ENCODE results near the gene WARS2. TPM values are rescaled to one million over a fixed set of nuclear protein-coding genes. Genes with fewer than 3 reads are reported as not detected.

The WARS2 gene
- total RNA-seq, 1 experiment from 2014 or later: 10.5 TPM

- H3K79me2 ChIP-seq (ENCODE audit: insufficient read depth, low read length): no peaks in the 10 kb centered on the region
- POLR2A ChIA-PET: no interaction called here
- H3K27ac ChIP-seq (ENCODE audit: low read depth, low read length): no peak overlapping the region
- no peak overlapping the region for H3K4me2 ChIP-seq (ENCODE audit: low read length)
- H2AFZ ChIP-seq (ENCODE audit: low read depth, low read length, poor library complexity, severe bottlenecking): no peak overlapping the region
- ATAC-seq (no peak), DNase-seq (ENCODE audit: low read depth, low spot score) (no peak)
- no peak for TF ChIP-seq POLR2A (IDR thresholded peaks at IDR 0.05; ENCODE audit: borderline replicate concordance, extremely low read depth, insufficient read depth, insufficient read length)
- no peak for TF ChIP-seq EZH2 (IDR thresholded peaks at IDR 0.05)
- TF ChIP-seq POLR2AphosphoS5 (IDR thresholded peaks at IDR 0.05; ENCODE audit: low read depth, low read length): no peak
- TF ChIP-seq FOSL1 (IDR thresholded peaks at IDR 0.05; ENCODE audit: low read depth): no peak
- no peak for TF ChIP-seq ZNF274 (IDR thresholded peaks at IDR 0.05; ENCODE audit: low read depth, low read length)
- TF ChIP-seq ELF1 (IDR thresholded peaks at IDR 0.05; ENCODE audit: borderline replicate concordance, low read depth): no peak
- no peak for TF ChIP-seq SIN3A (IDR thresholded peaks at IDR 0.05; ENCODE audit: low read depth)
- no peak for TF ChIP-seq MAX (IDR thresholded peaks at IDR 0.05)
- TF ChIP-seq ZBTB33 (IDR thresholded peaks at IDR 0.05; ENCODE audit: extremely low read depth, insufficient replicate concordance, low read length): no peak
- no peak for TF ChIP-seq CTCF (IDR thresholded peaks at IDR 0.05 in 2 of 3, conservative IDR thresholded peaks at IDR 0.05 in 1 of 3; ENCODE audit: borderline replicate concordance in 1 of 3, insufficient read depth in 1 of 3, low read depth in 2 of 3, low read length in 2 of 3)
- no peak for TF ChIP-seq SRF (IDR thresholded peaks at IDR 0.05; ENCODE audit: low read depth)
- H3K36me3 ChIP-seq (ENCODE audit: control insufficient read depth in 1 of 2, insufficient read depth in 2 of 2, low read length in 2 of 2): no peaks in the 10 kb centered on the region
- no TSS peak for BruUV-seq (replicated peaks)
- no peaks in the 10 kb centered on the region for H3K9me2 ChIP-seq (ENCODE audit: insufficient read depth)
- intact Hi-C loops (cut with micrococcal nuclease): no loop called here
- no peaks in the 10 kb centered on the region for H3K27me3 ChIP-seq (ENCODE audit: insufficient read depth, low read length)
- RAD21 ChIA-PET (ENCODE audit: low non-redundant PET in 1 of 2, low total read pairs in 2 of 2, uncharacterized antibody in 2 of 2, unreplicated experiment in 2 of 2): no interaction called here
- no peaks in the 10 kb centered on the region for H4K20me1 ChIP-seq (ENCODE audit: insufficient read depth)
- no peaks in the 10 kb centered on the region for H3K4me1 ChIP-seq (ENCODE audit: control insufficient read depth in 1 of 2, insufficient read depth in 2 of 2, low read length in 2 of 2)
- CTCF ChIA-PET: no interaction called here
- H3K9me3 ChIP-seq (ENCODE audit: control insufficient read depth in 1 of 2, insufficient read depth in 1 of 2, low read depth in 1 of 2, low read length in 2 of 2): no peaks in the 10 kb centered on the region
- no peak overlapping the region for H3K9ac ChIP-seq (ENCODE audit: low read length)
- no peak overlapping the region for H3K4me3 ChIP-seq (replicated peaks in 1 of 2; ENCODE audit: low read depth in 1 of 2, low read length in 2 of 2)
Measured at GRCh38 chr1:118990513-118991152, 149.8 kb downstream of the WARS2 start.
